NB4 (cell line): ENCODE results near the gene EHMT1.

Experiments
- POLR2A ChIP-seq: IDR thresholded peaks from 2 replicates; pipeline ENCODE4 v1.6.1; 2011; ENCODE audit warnings: mild to moderate bottlenecking; ENCODE audit not compliant: insufficient read length; ENCODE audit errors: extremely low read depth
- TF ChIP-seq, protein P1 (sequence below): IDR thresholded peaks from one replicate; pipeline ENCODE4 v1.5.1; 2012; ENCODE audit warnings: low read depth, low read length

DNA sequence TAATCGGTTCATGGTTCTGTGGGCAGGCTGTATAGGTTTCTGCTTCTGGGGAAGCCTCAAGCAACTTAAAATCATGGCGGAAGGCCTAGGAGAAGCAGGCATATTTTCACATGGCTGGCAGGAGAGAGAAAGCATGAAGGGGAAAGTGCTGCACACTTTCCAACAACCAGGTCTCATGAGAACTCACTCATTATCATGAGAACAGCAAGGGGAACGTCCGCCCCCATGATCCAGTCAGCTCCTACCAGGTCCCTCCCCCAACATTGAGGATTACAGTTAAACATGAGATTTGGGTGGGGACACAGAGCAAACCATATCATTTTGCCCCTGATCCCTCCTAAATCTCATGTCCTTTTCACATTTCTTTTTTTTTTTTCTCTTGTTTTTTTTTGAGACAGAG is 82.1 kb downstream of the EHMT1 start:
- TF ChIP-seq, protein P1, sequence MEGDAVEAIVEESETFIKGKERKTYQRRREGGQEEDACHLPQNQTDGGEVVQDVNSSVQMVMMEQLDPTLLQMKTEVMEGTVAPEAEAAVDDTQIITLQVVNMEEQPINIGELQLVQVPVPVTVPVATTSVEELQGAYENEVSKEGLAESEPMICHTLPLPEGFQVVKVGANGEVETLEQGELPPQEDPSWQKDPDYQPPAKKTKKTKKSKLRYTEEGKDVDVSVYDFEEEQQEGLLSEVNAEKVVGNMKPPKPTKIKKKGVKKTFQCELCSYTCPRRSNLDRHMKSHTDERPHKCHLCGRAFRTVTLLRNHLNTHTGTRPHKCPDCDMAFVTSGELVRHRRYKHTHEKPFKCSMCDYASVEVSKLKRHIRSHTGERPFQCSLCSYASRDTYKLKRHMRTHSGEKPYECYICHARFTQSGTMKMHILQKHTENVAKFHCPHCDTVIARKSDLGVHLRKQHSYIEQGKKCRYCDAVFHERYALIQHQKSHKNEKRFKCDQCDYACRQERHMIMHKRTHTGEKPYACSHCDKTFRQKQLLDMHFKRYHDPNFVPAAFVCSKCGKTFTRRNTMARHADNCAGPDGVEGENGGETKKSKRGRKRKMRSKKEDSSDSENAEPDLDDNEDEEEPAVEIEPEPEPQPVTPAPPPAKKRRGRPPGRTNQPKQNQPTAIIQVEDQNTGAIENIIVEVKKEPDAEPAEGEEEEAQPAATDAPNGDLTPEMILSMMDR: no peak
- no peak for TF ChIP-seq POLR2A
